ENCODE measurements around the gene TSPAN11.
"Not testable (repeated sequence)": the region's sequence is repeated elsewhere in the genome, so short reads cannot be mapped to it uniquely, and the experiment has no call there.

Gene TSPAN11

DNA sequence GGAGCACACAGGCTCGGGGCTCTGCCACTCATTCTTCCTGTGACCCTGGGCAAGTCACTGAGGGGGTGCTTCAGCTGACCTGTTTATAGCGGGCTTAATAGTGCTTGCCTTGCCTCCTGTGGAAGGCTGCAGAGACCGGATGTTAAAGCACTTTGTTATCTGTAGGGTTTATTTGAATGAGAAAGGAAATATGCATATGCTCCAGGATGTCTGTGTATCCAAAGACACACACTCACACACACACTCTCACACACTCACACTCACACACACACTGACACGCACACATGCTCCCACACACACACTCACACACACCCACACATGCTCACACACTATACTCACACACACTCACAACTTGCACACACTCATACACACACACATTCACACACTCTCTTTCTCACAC, 91.0 kb downstream of the TSPAN11 start:
- in situ Hi-C loops (cut with MboI; ENCODE audit: low sequenced_read_pairs) = no loop called here

DNA sequence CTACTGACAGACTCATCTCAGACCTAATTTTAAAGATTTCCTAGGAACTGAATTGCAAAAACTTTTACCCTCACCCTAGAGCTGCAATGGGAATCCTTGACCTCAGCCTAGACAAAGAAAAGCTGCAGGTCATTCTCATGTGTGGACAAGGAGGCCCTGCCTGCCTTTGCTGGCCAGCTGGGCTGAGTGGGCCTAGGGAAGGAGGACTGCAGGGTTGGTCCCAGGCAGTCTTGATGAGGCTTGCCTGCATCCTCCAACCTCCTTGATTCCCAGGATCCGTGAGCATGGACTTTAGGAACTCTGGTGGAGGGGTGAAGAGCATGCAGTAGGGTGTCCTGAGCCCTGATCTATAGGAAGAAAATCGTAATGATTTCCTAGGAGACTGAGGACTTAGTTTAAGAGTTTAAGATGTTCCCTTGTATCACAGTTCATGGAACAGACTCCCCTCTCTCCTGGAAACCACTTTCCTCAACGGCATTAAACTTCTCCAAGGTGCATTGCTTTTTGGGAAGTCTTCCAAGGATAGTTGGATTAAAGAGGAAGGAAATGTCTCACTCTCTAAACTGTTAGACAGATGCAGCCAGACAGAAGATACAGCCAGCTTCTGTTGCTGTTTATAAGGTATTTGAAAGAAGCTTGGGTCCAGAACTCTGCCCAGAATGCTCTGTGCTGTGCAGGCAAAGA, 91.7 kb downstream of the TSPAN11 start:
- in situ Hi-C loops (cut with MboI; ENCODE audit: low sequenced_read_pairs) = no loop called here

DNA sequence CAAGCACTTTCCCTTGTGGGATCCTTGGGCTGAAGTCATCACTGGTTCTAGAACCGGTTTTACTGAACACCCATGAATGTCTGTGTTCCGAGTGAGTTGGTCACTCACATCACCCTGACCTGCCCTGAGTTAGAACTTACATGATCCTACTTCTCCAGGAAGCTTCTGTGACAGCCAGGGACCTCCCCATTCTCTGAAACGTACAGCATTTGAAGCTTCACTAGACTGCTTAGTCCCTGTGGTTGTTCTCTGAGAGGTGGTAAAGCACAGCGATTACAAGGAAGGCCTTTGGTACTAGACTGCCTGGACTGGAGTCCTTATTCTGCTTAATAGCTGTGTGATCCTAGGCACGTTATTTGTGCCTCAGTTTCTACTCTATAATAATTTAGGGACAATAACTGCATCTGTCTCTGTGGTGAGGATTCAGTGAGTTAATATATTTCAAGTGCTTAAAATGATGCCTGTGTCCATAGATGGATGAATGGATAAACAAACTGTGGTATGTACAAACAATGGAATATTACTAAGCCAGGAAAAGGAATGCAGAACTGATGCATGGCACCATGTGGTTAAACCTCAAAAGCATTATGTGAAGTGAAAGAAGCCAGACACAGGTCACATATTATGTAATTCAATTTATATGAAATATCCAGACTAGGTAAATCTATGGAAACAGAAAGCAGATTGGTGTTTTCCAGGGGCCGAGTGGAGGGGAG, 92.4 kb downstream of the TSPAN11 start:
- in situ Hi-C loops (cut with MboI; ENCODE audit: low sequenced_read_pairs) = no loop called here

DNA sequence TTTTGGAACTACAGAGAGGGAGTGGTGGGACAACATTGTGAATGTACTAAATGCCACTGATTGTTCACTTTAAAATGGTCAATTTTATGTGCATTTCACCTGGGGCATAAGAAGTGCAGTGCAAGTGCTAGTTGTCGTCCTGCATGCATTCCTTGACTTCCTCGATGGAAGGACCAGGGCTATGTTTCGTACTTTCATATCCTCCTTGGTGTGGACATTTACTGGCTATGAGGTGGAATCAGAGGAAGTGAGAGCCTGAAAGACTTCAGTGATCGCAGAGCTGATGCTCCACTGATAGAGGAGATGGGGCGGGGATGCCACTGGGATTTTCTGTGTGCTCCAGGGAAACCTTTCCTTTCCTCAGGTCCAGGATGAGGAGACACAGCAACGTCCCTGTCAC, 93.0 kb downstream of the TSPAN11 start:
- in situ Hi-C loops (cut with MboI; ENCODE audit: low sequenced_read_pairs) = no loop called here

DNA sequence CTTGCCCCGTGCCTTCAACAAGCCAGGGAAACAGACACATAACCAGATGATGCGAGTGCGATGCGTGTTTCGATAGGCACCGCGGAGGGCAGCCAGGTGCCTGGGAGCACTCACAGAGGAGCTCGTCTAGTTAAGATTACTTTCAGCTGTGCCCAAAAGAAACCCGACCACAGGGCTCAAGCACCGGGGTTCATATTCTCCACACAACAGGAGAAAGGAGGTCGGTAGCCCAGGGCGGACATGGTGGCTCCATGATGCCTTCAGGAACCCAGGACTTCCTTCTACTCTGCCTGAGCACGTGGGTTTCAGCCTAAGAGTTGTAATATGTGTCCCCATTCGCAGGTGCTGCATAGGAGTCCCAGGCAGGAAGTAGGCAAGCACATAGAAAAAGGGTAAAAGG, 93.4 kb downstream of the TSPAN11 start:
- in situ Hi-C loops (cut with MboI; ENCODE audit: low sequenced_read_pairs) = no loop called here

DNA sequence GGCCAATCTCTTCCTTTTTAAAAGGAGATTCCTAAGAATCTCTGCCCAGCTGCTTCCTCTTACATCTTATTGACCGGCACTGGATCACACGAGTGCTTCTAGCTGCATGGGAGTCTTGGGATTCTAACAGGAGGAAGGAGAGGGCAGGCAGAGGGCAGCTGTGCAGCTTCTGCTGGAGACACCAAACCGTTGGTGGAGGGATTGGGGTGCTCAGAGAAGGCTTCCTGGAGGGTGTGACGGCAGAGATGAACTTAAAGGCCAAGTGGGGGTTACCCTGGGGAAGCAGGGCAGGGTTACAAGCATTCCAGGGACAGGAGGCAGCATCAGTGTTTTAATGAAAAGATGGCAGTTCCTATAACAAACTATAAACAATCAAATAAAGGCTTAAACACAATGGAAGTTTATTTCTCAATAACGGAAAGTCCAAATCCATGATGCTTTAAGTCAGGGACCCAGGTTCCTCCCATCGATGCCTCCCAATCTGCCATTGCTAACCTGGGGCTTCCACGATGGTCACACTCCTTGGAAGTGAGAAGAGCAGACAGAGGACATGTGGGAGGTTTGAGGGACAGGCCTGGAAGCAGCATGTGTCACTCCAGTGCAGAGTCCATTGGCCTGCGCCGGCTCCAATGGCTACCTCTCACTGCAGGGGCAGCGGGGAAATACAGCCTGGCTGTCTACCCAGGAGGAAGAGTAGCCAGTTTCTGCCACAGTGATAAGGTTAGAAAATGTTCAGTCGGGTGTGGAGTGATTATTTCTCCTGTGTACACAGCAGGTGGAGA, 94.0 kb downstream of the TSPAN11 start:
- in situ Hi-C loops (cut with MboI; ENCODE audit: low sequenced_read_pairs) = no loop called here

DNA sequence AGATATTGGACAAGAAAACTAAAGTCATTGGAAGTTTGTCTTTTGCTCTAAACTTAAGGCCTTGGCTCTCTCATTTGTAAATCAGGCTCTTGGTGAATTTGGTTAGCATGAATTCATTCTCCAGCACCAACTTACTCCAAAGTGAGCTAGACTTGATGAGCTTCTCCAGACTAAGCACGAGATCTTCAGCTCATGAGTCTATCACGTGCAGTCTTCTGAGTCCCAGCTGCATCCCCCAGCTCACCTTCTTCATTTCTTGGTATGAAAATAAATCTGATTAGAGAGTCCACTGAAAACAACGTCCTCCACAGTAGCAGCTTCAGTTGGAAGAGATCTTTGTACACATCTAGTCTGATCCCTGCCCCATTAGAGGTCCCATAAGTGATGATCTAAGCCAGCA, 94.6 kb downstream of the TSPAN11 start:
- in situ Hi-C loops (cut with MboI; ENCODE audit: low sequenced_read_pairs) = no loop called here

DNA sequence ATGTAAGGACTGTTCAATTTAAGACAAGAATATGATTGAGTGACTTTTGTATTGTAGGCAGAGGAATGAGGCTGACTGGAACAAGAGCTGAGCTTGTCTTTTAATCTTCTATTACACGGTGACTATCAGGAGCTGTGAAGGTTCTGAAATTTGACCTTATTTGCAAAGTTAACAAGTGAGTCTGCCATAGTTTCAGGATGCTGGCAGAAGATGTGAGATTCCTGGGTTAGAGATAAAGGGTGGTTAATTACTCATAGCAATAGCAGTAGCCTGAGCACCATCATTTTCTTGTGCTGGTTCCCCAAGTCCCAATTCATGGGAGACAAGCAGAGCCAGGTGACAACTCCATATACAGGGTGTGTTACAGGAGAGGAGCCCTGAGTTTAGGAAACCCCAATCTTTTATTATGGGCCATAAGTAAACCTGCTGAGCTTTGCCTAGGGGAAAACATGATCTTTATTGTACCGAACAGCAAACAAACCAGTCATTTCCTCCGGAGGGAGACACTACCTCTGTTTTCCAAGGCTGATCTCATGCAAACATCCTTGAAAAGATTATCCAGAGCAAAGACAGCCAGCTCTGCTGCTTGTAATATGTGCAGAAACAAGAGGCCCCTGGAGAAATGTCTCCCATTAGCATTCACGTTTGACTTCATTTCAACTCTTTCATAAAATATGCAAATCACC, 95.4 kb downstream of the TSPAN11 start:
- in situ Hi-C loops (cut with MboI; ENCODE audit: low sequenced_read_pairs) = no loop called here

DNA sequence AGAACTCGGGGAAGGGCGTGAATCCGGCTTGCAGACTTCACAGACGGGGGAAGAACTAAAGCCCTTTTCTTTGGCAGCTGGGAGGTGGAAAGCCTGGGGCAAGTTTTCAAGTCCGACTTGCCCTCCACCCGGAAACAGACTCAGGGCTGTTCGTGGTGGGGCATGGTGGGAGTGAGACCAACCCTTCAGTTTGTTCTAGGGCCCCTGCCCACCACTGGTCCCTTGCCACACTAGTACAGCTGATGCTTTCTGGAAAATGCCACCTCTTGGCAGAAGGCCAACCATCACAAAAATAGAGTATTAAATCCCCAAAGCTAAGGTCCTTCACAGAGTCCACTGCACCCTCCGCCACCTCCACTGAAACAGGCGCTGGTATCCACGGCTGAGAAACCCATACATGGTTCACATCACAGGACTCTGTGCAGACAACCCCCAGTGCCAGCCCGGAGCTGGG, 96.8 kb downstream of the TSPAN11 start:
- in situ Hi-C loops (cut with MboI; ENCODE audit: low sequenced_read_pairs) = no loop called here

DNA sequence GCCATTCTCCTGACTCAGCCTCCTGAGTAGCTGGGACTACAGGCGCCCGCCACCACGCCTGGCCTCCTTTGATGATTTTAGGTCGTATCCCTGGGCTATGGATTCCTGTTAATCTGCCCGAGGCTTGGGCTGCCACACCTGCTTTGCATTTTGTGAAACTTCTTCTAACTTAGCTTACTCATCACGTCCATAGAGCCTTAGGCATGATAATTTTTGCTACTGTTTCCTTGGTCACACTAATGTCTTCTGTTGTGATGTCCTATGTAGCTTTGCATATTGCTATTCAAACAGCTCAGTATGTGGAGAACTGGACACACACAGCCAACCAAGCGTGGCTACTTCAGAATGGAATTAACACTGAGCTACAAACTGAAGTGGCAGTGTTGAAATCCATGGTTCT, 99.7 kb downstream of the TSPAN11 start:
- in situ Hi-C loops (cut with MboI; ENCODE audit: low sequenced_read_pairs) = no loop called here

DNA sequence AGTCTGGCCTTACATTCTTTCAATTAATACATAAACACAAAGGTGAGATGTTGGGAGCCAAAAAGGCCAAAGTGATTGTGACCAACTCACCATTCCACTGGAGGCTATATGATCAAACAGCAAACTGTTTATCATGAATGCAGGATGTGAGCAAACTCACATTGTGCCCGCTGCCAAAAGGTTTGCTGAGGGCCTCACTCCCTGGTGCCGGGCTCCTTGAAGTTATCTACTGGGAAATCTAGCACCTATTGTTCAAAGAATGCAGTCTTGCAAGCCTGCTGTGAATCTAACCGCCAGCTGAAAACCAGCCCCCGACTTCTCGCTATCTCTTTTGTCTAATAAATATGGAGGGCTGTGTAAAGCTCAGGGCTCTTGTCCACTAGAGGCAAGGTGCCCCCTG, 100.5 kb downstream of the TSPAN11 start:
- in situ Hi-C loops (cut with MboI; ENCODE audit: low sequenced_read_pairs) = not testable (repeated sequence)

DNA sequence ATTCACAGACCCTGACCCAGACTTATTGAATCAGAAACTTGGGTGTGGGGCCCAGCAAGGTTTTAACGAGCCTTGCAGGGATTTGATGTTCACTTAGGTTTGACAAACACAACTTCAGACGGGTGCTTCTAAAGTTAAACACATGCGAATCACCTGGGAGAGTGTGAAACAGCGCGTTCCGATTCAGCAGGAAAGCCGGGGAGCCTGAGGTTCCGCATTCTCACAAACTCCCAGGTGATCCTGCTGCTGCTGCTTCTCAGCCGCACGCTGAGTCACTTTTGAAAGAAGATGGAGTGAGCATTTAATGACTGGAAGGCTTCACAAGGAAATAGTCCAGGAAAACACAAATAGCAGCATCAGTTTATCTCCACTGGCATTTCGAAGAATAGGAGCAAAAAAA, 102.9 kb downstream of the TSPAN11 start:
- in situ Hi-C loops (cut with MboI; ENCODE audit: low sequenced_read_pairs) = no loop called here

DNA sequence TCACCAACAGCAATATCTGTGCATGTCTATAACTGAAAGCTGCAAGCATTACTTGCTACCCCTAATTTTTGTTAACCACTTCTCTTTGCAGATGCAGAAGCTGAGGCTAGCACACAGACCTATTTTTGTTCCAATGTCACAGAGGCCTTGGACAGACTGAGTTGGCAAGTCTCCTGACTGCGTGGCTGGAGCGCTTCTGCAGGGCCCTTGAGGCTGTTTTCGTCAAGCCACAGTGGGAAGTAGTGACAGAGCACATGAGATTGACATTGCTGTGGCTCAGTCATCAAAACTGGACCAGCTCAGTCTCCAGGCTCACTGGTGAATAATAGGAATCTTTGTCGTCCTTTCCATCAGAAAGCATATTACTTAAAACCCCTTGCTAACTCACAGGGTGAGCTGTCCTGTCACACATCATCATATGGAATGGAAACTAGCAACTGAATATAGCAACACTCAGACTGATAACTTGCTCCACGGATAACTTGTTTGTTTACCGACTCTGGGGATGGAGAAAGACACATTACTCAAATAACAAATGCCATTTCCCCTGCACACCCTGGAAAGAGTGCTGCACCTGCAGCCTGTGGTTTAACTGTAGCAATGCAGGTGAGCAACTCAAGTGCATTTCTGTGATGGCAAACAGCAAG, 103.5 kb downstream of the TSPAN11 start:
- in situ Hi-C loops (cut with MboI; ENCODE audit: low sequenced_read_pairs) = no loop called here

DNA sequence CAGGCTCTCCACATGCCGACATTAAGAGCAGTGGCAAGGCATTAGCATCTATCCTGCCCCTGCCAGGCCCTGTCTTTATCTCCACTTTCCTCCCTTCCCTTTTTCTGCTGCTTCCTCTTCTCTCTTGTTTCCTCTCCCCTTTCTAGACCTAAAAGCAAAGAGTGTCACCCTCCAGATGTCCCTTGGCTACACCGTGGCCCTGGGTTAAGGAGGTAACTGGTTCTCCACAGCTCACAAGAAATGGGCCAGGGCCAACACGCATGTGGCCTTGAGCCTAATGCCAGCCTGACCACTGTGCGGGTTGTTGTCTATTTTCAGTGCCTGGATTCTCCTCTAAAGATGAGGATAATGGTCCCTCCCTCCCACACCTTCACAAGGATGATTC, 105.4 kb downstream of the TSPAN11 start:
- in situ Hi-C loops (cut with MboI; ENCODE audit: low sequenced_read_pairs) = no loop called here

DNA sequence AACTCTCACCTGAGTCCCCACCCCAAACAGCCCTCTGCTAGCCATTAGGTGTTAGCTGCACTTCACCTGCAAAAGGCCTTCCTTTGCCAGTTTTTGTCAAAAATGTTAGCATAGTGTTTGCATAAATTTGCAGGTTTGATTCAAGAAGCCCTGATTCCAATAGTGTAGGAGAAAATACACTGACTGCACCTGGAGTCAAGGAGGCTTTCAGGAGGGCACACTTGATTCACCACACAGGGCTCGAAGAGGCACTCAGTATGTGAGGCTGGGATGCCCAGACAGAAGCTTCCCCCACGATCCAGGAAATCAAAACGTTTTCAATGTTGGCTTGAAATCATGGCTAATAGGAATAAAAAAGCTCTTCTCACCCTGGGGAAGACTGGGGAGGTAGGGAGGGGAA, 106.6 kb downstream of the TSPAN11 start:
- in situ Hi-C loops (cut with MboI; ENCODE audit: low sequenced_read_pairs) = no loop called here

DNA sequence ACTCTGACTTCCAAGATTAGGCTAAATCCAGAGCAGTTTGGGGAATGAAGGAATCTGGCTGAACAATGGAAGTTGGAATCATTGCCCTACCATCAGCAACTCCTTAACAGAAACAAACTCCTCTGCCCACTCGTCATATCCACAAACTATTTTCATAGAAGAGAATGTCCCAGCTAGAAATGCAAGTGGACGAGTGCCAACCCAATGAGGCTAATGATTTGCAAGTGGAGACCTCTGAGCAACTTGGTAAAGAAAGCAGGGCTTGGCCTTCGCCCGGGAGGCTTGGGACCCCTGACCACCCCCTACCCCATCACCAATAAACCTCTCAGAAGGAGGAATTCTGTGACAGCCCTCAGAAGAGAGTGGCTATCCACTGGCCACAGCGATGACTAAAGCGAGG, 107.1 kb downstream of the TSPAN11 start:
- in situ Hi-C loops (cut with MboI; ENCODE audit: low sequenced_read_pairs) = no loop called here

DNA sequence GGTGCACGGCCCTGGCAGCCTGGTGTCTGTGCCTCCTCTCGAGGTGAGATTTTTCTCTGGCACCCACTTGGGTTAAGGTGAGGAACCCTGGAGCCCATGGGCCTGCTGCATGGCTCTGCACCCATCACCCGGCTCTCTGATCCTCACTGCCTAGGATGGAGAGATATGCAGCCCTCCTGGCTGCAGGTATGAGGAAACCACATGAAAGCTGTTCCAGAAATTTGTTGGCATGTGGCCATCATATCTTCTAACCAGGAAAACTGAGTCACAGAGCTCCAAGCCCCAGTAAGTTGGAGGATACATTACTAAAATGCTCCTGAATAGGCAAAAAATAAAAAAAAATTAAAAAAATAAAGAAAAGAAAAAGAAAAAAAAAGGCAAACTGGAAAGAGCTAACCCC, 107.8 kb downstream of the TSPAN11 start:
- in situ Hi-C loops (cut with MboI; ENCODE audit: low sequenced_read_pairs) = no loop called here

DNA sequence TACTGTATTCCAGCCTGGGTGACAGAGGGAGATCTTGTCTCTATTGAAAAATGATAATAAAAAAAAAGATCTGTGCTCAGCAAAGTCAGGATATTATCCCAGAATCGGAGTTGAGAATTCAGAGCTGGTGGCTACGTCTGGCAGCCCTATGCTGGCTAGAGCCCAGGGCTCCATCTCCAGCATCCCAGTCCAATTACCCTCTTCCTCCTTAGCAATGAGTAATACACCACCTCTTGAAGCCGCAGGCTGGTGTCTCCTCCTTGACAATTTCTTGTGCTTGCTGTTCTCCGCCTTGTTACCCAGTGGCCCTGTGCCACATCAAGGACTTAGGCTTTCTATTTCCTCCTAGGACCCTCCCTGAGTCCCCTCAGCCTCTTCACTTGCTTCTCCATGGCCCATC, 108.7 kb downstream of the TSPAN11 start:
- in situ Hi-C loops (cut with MboI; ENCODE audit: low sequenced_read_pairs) = no loop called here

DNA sequence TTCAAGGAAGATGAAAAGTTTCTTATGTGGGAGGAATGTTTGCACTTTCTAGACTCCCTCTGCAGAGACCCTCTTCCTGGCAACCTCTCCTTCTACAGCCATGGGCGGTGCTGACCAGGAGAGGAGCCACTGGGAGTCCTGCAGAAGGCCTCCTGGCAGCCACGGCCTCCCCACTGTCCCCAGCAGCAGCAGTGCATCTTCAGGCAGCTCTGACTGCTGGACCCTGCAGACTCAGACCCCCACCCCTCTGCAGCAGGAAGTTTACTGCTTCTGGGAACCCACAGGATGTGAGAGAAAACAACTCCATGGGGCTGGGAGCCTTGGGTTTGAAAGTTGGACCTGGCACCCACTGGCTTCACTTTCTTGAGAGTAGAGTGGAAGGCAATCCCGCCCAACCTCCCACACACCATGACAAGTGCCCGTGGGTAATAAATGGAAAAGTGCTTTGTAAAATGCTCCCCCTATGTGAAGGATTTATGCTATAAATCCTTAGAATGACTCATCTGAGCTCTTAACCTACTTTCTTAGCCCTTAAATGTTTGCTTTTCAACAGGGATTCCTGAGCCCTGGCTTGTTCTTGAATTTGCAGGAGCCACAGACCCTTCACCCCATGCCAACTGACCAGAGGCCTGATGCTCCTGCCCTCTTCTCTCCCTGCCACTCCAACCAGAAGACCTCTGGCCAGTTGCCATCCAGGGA, 109.6 kb downstream of the TSPAN11 start:
- in situ Hi-C loops (cut with MboI; ENCODE audit: low sequenced_read_pairs) = no loop called here

DNA sequence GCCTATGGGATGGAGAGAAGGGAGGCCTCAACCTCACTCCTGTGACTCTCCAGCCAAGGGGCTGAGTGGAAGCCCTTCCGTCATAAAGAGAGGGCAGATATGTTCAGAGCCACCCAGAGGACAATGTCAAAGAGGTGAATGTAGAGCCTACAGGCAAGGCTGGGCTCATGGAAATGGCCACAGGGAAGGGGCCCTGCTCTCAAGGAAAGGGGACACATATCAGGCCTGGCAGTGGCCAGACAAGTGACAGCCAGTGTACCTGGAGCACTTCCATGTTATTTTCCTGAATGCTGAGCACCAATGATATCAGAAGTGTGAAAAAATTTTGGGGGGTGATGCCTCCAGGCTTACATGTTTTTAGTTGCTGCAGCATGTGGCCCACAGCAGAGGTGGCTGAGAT, 110.5 kb downstream of the TSPAN11 start:
- in situ Hi-C loops (cut with MboI; ENCODE audit: low sequenced_read_pairs) = no loop called here
